NCI-H1092 treated with DMSO at 0.1 percent for 48 hours (cell line): ENCODE measurements around the gene SLC39A8.
"Not testable (repeated sequence)": the region's sequence is repeated elsewhere in the genome, so short reads cannot be mapped to it uniquely, and the experiment has no call there.

Experiments used
- DNase-seq: peaks from one replicate; lab custom pipeline; 2025; lab: John Stamatoyannopoulos, UW

SLC39A8 gene

DNA sequence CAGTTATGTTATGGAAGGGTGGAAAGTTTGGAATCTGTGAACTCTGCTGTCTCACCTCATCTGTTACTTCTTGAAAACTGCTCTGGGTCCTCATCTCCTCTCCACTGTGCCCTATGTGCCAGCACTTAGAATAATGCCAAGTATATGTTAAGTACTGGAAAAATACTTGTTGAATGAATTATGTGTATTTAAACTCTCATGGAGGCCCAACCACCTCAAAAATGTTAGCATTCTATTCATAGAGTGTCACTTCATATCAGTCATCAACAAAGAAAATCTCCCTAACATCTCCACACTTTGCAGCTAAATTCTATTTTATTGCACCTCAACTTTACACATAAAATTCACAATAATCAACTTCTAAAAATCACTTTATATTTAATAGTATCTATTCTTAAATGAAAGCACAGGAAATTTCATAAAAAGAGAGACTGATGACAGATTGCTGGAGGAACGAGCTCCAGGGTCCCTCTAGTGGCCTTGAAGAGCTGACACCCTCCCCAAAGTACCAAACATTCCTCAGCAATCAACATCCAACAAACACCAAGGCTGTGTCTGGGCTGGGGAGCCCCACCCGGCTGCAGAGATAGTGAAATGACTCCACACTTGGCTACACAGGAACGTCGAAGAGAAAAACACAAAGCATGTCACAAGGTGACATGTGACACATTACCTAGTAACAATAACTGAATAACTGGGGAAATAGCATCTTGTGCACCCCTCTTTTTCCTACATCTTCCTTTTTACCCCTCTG is 45.8 kb downstream of the SLC39A8 start:
- peak; percentile 15 for DNase-seq

- DNase-seq = no peak
Measured at GRCh38 chr4:102298716-102299115, 46.6 kb downstream of the SLC39A8 start.

DNA sequence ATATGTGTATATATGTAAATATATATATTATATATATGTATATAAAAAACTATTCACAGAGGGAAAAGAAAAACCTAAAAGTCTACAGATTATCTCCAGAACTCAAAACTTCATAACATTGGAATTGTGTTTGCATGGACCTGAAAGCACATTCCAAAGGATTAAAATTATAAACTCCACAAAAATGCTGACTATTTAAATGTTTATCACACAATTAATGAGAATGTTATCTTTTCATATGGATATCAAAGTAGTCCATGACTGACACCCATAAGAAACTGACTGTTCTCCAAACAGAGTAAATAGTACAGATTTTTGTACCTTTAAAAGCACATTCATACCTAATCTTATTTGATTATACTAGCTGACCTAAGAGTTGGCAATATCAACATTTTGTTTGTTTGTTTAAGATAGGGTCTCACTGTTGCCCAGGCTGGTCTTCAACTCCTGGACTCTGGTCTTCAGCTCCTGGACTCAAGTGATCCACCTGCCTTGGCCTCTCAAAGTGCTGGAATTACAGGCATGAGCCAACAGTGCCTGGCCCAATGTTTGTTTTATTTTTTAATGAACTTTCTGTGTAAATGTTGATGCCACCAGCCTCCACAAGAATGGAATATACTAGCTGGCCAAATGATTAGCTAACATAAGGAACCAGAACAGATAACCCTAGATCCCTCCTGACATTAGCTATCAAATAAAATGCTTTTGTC is 50.0 kb downstream of the SLC39A8 start:
- DNase-seq = no peak

DNA sequence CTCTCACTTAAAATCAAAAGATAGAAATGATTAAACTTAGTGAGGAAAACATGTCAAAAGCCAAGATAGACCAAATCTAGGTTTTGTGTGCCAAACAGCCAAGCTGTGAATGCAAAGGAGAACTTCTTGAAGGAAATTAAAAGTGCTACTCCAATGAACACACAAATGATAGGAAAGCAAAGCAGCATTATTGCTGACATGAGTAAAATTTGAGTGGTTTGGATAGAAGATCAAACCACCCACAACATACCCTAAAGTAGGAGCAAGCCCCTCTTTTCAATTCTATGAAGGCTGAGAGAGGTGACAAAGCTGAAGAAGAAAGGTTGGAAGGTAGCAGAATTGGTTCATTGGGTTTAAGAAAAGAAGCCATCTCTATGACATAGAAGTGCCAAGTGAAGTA is 56.8 kb downstream of the SLC39A8 start:
- no peak for DNase-seq

GRCh38 chr4:102285831-102286230 is 59.5 kb downstream of the SLC39A8 start:
- DNase-seq = no peak

DNA sequence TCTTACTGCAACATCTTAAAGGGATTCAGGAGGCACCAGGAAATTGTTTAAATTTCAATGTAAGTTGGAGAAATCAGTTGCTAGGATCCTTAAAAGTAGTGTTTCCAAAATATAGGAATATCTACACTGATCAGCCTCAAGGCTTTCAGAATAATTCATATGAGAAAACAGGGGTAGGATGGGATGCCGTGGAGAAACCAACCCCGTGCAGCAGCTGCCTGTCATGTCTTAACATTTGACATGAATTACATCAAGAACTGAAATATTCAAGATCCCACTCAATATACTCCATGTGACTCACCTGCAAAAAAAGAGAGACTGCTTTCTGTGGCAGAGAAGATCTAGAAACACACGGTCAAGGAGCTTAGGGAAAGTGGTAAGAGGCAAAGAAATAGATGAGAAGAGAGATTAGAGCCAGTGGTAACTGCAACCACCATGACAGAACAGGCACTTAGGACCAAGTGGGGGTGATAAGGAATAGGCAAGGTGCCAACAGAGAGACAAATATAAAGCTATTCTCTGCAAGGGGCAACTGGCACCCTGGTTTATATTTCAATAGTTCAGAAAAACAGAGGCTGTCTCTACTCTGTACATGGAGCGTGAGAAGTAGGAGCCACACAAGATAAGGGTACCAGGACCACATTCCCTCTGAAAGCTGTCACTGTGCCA is 64.0 kb downstream of the SLC39A8 start:
- no peak for DNase-seq

GRCh38 chr4:102273317-102273716 is 72.0 kb downstream of the SLC39A8 start:
- not testable (repeated sequence) for DNase-seq

GRCh38 chr4:102272318-102272717 is 73.0 kb downstream of the SLC39A8 start:
- DNase-seq = no peak

DNA sequence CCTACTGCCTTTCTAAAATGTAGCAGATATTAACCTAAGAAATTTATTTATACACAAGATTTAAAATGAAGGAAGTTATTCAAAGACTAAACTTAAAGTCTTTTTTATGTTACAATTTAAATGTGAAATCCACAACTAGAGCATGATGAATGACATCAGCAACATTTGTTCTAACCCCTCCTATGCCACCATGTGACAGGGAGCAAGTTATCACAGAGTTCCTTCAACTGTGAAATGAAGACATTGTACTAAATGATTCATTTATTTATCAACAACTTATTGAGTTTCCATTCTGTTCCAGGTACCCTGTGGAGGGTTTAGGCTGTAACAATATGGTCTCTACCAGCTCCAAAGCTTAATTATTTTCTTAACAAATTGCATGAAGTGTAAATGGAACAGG is 76.9 kb downstream of the SLC39A8 start:
- DNase-seq = no peak

DNA sequence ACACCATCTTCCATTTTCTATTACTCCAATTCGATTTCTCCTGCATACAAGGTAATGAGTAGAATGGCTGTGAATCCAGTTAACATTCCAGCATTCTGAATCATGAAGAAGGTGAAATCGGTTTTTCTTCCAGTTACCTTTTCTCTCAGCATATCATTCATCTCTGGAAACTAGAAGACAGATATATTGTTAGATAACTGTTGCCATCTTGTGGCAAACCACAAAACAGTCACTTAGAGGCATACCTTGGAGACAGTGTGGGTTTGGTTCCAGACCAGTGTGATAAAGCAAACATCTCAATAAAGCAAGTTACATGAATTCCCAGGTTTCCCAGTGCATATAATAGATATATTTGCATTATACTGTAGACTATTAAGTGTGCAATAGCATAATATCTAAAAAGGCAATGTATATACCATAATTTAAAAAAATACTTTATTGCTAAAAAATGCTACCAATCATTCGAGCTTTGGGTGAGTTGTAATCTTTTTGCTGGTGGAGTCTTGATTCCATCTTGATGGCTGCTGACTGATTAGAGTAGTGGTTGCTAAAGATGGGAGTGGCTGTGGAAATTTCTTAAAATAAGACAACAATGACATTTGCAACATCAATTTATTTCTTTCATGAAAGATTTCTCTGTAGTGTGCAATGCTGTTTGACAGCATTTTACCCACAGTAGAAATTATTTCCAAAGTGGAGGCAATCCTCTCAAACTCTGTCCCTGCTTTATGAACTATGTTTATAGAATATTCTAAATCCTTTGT is 82.1 kb downstream of the SLC39A8 start:
- peak; percentile 49 for DNase-seq

GRCh38 chr4:102259702-102260101 is 85.6 kb downstream of the SLC39A8 start:
- no peak for DNase-seq

DNA sequence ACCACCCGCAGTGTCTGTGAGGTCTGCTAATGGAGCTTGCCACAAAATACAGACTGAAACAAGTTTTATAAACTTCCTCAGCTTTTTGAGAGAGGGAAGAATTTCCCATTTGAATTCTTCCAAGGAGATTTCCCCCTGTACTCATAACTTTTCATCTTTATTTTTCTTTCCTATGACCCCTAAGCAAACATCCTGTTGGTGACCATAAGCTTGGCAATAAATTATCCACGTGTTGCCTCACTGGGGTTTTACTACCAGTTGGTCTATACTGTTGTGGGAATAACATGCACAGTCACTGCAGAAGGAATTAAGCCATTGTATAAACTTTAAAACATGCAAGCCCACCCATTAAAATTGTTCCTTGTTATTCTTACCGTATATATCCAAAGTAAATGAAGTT is 86.2 kb downstream of the SLC39A8 start:
- no peak for DNase-seq

GRCh38 chr4:102256321-102256720 is 89.0 kb downstream of the SLC39A8 start:
- DNase-seq = no peak

GRCh38 chr4:102253860-102254259 is 91.4 kb downstream of the SLC39A8 start:
- DNase-seq = no peak

- DNase-seq = no peak
Measured at GRCh38 chr4:102252171-102252570, 93.1 kb downstream of the SLC39A8 start.

GRCh38 chr4:102250341-102250740 is 94.9 kb downstream of the SLC39A8 start:
- no peak for DNase-seq

DNA sequence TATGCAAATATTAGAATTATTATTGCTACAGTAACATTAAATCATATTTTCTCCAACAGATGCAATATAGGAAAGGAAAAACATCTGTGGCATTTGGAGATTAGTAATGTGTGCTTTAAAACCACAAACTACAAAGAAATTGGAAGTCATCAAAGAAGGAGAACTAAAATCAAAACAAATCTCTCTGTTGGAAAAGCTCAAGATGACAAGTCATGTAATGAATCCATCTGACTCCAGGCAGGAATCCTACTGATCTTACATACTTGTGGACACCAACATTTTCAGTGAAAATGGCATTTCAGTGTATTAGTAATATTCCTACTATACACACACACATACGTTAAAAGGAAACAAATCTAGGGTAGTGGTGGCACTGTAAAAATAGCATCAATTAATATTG is 98.2 kb downstream of the SLC39A8 start:
- no peak for DNase-seq

DNA sequence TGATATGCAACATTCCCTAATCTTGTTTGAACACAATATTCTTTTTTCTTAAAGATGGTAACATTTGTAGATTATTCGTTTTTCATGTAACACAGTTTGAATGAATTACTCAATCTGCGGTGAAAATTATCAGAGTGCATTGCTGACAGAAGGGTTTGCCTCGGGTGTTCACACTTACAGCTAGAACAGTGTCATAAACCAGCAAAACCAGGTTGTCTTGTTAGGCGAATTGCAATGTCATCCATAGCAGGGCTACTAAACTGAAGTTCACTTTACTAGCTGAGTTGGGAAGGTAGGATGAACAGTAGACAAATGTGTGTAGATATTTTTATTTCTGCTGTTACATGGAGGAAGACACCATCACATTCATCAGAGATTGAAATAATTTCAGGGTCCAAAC is 98.9 kb downstream of the SLC39A8 start:
- DNase-seq = no peak

GRCh38 chr4:102244878-102245535 is 100.3 kb downstream of the SLC39A8 start:
- no peak for DNase-seq

DNA sequence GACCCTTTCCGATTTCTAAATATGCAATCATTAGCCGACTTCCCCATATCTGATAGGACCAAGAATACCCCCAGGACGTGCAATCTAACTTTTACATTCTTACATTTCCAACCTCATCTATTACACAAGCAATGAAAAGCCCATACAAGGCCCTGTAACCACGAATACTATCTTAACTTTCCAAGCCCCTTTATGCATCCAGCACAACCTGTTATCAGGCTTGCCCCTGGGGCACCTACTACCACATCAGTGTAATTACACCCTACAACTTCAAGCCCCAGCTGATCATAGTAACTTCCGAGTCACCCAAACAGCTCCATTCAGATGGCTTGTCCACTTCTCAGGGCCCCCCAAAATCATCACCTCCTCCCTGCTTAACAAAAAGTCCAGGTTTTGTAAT is 102.0 kb downstream of the SLC39A8 start:
- DNase-seq = not testable (repeated sequence)

GRCh38 chr4:102234243-102234838 is 110.9 kb downstream of the SLC39A8 start:
- DNase-seq = no peak
